NCI-H2107 treated with DMSO at 0.1 percent for 48 hours (cell line): ENCODE measurements around the gene APOL6.
"Not testable (repeated sequence)": the region's sequence is repeated elsewhere in the genome, so short reads cannot be mapped to it uniquely, and the experiment has no call there.

Source experiments
- DNase-seq: peaks from one replicate; lab custom pipeline; 2025; ENCODE audit not compliant: unreplicated experiment; lab: John Stamatoyannopoulos, UW

The APOL6 gene

DNA sequence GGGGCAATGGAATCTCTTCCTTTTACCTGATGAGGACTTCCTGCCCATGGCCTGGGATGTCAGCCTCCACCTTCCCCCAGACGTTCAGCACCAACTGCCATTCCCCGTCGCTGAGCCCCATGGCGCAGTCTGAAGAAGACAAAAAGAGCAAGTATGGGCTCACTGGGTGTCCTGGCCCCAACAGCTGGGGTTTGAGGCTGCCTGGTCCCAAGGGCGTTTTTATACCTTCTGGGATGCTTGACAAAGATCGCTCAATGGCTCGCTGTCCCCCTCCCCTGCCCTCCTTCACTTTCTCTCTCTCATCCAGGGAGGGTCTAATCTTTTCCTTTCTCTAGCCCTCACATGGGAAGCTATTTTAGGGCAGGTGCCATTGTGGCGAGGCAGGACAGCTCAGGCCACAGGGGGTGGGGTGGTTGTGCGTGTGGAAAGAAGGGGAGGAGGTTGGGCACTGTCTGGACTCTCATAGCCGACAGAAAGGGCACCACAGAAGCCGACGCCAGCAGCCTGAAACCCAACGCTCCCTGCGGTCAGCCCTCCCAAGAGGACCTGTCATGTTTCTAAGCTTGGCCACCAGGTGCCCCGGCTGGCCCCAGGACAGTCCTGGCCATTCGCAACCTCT is 31.0 kb upstream of the APOL6 start, which contains the start of gene MB:
Gene MB (minus strand): TSS at position 193 of the 619 bp plus-strand sequence. CDS start 72 bp downstream, at position 121.
- DNase-seq = no peak

DNA sequence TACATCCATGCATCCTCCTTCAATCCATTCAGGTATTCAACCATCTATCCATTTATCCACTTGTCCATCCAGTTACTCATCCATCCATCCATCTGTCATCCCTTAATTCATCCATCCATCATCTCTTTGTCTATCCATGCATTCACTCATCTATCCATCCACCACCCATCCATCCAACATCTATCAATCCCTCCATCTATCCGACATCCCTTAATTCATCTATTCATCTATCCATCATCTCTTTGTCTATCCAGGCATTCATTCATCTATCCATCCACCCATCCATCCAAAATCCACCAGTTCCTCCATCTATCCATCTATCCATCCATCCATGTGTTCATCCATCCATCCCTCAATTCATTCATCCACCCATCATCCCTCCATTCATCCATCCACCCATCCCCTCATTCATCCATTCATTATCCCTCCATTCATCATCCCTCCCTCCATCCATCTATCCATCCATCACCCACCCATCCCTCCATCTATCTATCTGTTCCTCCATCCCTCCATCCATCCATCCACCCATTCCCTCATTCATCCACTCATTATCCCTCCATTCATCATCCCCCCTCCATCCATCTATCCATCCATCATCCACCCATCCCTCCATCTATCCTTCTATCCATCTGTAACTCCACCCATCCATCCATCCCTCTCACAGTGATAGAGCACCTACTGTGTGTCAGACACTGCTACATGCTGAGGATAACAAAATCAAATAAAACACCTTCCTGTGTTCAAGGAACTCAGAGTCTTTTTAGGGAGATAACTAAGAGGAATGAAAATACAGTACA is 29.6 kb upstream of the APOL6 start:
- no peak for DNase-seq

DNA sequence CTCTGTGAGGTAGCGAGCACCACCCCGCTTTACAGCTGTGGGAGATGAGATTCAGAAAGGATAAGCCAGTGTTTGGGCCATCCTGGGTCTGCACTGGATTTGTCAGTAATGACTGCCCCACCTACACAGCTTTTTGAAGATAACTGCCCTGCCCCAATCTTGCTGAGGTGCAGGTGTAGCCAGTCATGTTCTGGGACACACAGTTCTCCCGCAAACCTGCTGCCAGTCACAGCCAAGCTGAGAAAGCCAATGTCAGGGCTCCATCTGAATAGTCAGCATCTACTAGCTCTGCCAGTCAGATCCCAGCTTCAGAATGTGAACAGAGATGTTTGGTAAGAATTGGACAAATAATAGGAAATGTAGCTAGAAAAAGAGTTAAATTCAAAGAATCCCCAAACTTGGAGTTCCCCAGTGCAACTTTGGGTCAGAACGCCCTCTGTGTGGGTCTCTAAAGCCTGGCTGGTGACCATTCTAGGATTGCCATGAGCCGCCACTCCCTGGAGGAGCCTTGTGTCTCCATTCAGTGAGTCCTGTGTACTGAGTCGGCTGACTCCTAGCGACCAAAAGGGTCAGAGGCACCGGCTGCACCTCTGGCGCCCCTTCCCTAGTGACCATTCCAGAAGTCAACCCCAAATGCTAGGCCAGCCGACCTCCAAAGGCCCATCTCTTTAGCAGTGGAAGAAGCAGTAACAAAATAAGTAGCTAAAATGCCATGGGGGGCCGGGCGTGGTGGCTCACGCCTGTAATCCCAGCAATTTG is 28.7 kb upstream of the APOL6 start:
- no peak for DNase-seq

DNA sequence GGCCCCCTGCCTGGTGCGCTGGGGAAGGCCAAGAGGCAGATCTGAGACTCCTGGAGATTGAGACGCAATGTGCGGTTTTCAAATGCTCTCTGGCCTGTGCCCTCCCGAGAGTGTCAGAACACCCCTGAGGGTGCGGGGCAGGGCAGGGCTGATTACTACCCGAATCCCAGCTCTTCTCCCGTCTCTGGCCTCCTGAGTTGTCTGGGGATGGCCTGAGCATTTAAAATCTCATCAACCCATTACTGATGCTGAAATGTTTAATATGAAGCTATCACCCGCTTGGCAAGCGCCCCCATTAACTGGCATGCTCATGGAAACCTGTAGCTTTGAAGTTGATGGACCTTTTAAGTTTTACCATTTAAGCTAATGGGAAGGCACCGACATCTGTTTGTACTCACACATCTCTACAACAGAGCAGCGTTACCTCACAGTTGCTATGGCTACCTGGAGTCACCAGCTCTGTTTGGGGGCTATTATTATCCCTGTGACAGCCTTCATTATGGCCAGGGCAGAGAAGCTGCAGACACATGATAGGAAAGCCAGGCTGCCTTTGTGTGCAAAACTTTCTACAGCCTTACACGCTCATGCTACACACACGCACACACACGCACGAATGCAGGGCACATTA is 27.5 kb upstream of the APOL6 start:
- no peak for DNase-seq

DNA sequence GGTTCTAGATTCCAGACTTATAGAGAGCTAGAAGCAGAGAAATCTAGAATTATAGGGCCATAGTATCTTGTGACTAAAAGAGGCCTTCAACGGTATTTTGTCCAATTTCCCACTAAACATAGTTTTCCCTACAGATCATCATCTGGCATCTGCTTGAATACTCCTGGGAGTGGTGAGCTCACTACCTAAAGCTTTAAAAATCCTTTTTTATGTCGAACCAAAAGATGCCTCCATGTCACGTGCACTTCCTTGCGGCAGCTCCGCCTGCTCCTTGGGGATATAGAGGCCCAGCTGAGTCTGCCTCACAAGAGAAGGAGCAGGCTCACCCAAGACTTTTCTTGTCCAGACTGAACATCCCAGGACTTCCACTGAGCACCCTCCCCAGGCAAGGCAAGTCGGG is 26.8 kb upstream of the APOL6 start:
- no peak for DNase-seq

DNA sequence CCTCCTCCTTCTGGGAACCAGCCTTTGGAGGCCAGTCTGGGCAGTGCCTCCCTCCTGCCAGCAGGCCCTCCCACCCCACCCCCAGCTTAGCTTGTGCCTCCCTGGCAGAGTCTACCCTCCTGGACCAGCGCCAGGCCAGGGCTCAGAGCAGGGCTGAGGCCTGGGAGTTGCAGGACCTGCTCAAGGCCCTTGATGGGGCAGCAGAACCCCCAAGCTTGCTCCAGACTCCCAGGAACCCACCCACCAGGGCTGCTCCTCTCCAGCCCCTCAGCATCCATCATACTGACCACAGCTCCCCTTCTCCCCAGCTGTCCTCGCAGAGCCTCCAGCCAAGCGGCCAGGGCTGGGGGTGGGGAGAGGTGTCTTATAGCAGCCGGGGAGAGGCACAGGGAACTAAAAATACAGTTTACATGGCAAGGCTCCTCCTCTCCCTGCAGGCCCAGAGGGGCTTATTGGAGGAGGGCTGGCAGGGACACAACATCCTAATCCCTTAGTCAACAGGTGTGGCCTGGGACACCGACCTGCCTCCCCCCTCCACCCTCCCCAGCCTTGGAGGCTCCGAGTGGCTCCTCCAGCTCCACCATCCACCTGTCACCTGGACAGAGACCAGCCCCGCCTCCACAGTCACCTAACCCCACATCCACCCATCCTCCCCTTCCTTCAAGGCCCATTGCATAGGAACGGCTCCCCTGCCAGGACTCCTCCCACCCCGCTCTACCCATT is 25.9 kb upstream of the APOL6 start:
- DNase-seq = peak; percentile 71

DNA sequence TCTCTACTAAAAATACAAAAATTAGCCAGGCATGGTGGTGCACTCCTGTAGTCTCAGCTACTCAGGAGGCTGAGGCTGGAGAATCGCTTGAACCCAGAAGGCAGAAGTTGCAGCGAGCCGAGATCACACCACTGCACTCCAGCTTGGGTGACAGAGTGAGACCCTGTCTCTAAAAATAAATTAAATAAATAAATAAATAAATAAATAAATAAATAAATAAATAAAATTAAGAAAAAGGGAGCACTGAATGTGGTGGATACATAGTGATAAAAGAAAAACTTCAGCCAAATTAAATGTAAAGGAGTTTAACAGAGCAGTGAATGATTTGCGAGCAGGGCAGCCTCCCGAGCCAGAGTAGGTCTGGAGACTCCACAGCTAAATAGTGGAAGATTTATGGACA is 24.4 kb upstream of the APOL6 start:
- not testable (repeated sequence) for DNase-seq

DNA sequence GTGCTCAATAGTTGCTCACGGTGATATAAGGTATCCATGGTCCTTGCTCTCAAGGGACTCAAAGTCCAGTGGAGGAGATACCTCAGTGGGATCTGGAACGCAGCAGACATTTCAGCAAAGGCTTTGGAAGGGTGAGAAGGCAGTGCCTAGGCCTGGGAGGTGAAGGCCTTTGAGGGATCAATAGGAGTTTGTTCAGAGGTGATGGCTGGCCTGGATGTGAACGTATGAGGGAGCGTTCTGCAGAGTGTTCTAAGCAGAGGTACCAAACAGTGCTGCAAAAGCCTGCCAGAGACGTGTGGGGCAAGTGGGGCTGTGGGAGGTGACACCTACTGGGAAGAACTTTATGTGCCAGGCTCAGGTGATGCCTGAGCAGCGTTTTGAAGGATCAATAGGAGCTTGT is 23.7 kb upstream of the APOL6 start:
- no peak for DNase-seq

DNA sequence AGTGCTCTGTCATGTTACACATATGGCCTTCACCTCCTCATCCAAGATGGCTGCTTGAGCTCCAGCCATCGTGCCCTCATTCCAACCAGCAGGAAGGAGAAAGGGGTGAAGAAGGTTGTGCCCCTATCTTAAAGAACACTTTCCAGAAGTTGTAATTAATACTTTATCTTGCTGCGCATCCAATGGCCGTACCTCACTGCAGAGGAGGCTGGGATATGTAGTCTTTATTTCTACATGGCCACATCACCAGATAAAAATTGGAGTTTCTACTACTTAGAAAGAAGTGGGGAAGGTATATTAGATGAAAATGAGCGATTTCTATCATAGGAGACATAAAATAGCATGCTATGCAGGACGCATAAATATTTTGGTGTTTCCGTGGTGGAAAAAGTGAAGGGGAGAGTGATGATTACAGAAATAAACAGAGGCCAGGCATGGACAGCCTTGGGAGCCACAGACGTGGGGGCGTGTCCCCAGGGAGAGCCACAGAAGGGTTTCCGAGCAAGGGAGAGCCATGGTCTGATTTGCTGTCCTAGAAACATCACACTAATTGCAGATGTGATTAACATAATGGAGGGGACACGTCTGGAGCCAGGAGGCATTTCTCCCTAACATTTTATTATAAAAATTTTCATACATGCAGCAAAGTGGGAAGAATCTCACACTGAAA is 22.3 kb upstream of the APOL6 start:
- no peak for DNase-seq

DNA sequence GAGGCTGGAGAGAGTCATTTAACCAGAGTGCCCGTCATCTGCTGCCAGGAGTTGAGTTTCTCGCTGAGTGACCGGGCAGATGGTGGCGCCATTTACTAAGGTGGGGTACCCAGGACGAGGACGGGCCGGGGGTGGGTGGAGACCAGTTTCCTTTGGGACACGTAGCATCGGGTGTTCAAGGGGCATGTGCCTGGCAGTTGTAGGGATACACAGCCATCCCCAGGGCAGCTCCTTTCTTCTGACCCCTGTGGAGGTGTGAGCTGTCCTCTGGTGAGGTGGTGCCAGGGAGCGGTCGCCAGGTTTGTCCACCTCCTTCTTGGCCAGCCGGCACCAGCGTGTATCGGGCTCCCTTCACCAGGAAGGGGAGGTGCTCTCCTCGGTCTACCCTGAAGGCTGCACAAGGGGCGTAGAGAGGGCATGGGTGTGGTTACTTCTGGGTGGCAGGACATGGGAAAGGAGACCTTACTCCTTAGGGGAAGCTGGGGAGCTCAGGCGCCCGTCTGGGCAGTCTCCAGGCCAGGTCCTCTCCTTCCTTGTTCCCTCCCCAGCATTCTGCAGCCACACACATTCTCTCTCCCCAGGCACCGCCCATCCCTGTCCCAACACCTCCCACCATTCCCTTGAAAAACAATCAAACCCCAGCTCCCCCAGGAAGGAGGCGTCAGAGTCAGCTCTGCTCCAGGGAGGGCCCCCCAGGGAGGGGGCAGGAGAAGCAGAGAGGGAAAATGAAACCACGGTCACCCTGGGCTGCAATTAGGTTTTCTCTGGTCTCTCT is 20.8 kb upstream of the APOL6 start:
- DNase-seq = peak; percentile 56

DNA sequence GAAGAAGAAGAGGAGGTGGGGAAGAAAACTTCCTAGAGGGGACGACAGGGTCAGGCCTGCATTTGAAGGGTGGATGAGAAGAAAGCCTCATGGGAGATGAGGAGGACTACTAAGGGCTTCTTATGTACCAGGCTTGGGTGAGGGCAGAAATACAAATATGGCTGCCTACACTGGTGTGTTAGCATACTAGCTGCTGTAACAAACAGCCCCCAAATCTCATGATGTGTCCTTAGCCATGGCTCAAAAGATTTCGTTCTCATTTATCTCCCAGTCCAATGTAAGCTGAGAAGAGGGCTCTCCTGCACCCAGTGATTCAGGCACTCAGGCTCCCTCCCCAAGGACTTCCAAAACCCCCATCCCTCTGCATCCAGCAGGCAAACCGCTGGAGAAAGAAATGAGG is 19.5 kb upstream of the APOL6 start:
- DNase-seq = no peak

DNA sequence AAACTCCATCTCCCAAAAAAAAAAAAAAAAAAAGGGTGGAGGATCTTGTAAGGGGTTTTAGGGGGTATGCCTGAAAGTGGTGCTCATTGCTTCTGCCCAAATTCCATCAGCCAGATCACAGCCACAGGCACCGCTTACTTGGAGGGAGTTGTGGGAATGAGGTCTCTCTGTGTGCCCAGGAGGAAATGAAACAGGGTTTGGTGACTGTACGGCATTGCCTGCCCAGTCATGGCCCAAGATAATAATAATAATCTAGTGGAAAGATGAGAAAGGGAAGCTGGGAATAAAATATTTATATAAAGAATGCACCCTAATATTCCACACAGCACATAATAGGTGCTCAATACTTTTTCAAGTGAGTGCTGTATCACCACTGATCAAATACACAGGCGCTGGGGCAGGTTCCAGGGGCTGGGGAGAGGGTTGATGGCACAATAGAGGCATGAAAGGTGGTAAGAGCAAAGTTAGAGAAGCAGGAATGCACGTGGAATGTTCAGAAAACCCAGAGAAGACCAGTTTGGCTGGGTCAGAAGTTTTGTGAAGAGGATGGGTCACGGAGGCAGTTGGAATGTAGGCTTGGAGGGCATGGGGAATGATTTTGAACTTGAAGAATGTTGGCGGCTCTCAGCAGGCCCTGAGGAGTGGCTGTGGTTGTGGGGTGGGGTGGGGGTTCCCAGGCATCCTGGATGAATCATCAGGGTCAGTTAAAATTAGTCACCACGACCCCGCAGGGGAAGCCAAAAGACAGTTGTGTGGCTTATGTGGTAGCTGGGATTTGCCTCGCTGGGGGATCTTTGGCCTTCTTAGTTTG is 18.6 kb upstream of the APOL6 start:
- no peak for DNase-seq

DNA sequence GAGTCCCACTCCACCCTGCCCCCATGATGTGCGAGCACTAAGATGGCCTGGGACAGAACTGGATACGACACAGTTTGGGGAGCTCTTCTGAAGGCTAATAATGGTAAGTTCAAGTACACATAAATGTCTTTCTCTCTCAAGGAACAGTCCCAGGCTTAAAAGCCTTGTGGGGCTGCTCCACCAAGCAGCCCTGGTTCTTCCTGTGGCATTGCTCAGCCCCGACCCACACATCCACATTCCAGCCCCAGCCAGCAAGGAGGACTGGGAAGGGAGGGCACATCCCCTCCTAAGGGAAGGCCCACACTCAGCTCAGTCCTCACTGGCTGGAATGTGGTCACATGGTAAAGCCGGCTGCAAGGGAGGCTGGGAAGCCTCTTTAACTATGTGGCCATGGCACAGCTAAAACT is 17.9 kb upstream of the APOL6 start:
- DNase-seq = no peak

DNA sequence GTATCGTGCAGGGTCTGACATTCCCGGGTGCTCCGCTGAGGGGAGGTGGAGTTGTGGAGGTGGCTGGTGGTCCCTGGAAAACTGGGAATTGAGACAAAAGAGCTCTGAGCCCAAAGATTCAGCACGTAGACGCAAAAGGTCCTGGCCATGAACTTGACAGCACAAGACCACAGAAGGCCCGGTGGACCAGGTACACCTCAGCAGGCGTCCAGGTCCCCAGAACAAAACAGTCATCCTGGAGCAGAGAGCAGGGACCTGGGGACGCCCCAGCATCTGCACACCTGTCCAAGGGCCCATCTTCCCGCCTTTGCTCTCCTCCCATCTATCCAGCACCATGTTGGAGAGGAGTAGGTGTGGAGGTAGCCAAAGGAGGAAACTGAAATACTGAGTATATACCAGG is 17.4 kb upstream of the APOL6 start:
- DNase-seq = no peak

DNA sequence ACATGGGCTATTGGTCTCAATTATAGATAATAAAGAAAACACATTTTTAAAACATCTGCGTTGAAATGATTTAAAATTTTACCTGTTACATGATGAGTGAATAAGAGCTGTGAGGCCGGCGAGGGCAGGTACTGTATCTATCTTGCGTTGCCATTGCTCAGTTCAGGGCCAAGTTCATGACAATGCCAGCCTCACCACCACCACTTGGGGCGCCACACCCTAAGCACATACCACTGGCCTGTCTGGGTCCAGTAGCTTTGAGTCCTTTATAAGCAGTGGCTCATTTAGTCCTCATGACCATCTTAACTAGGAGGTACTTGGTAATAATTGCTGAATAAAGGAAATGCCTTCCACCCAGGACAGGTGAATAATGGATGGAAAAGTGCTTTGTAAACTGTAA is 16.6 kb upstream of the APOL6 start:
- no peak for DNase-seq

DNA sequence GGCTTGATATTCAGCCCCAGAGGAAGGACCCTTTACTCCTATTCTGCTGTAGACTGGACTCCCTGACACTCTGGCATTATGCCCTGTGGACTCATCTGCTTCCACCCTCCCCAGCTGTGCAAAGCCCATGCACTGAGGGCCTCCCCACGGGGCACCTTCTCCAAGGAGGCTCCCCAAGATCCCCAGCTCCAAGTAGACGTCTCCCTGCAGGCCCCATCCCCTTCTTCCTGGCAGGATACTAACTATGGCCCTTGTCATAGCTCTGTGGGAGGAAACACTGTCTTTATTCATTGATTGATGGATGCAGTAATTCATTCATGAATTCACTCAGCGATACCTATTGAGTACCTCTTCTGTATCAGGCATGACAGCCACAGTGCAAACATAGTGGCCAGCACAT is 15.3 kb upstream of the APOL6 start:
- no peak for DNase-seq

DNA sequence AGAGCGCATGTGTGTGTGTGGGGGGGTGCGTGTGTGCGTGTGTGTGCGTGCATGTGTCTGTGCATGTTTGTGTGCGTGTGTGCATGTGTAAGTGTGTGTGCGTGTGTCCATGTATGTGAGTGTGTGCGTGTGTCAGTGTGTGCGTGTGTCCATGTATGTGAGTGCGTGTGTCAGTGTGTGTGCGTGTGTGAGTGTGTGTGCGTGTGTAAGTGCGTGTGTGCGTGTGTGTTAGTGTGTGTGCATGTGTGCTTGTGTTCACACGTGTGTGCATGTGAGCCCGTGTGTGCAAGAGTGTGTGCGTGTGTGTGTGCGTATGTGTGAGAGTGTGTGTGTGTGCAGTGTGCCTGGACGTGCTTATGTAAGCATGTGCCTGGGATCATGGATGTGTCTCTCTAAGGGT is 14.7 kb upstream of the APOL6 start:
- no peak for DNase-seq

DNA sequence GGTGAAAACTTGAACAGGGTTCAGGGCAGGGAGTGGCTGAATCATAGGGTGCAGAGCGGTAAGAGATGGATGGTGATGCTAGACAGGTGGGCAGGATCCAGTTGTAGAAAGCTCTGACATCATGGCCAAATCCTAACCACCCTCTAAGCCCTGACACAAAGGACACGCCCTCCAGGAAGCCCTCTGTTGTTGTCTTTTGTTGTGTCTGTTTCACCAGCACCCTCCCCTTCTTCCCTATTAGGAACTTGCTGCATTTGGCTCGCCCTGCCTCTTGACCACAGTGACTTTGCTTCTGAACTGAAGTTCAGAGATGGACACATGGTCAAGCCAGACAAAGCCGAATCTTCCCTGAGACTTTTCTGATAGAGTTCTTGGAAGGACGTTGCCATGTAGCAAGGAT is 14.2 kb upstream of the APOL6 start:
- no peak for DNase-seq
